H1 (cell line): ENCODE data around the gene PAX4. TPM values are rescaled to one million over a fixed set of nuclear protein-coding genes. Genes with fewer than 3 reads are reported as not detected.

Experiments
- BACH1 ChIP-seq: IDR thresholded peaks from 2 replicates; pipeline ENCODE4 v1.6.1; 2012; ENCODE audit warnings: low read length, improper control_type of control experiment
- GTF2F1 ChIP-seq: IDR thresholded peaks from 2 replicates; pipeline ENCODE4 v1.6.1; 2012; ENCODE audit warnings: low read depth, low read length, improper control_type of control experiment, borderline replicate concordance
- polyA plus RNA-seq, 7 experiments: library from polyadenylated mRNA; depleted of rRNA in 3 of 7; stranded (reverse) in 5 of 7; unstranded in 2 of 7; fragments of >200 nt in 5 of 7; fragments of 200-250 nt in 2 of 7; gene quantifications; 1 replicate in 5 of 7; 2 replicates in 1 of 7; 4 replicates in 1 of 7; pipeline versions ENCODE4 v1.2.1 to v1.2.3, GENCODE V29; 2011 to 2013; ENCODE audit warnings: missing spikeins in 2 of 7, mixed read lengths in 2 of 7
- total RNA-seq: library from RNA; stranded (reverse); fragmentation: NEBNext Ultra II Directional; extraction: Animal tissue kit (Norgen Biotek cat#: 25700); gene quantifications from 2 replicates; pipeline ENCODE4 v1.2.1, GENCODE V29; 2021
- TF ChIP-seq, protein P1 (sequence below): IDR thresholded peaks from 2 replicates; pipeline ENCODE4 v1.6.1; 2011; ENCODE audit warnings: low read depth, mild to moderate bottlenecking, low read length; ENCODE audit not compliant: insufficient read depth

Gene PAX4
- total and polyA plus RNA-seq, 2 of the 8 experiments (the other 6 are each of a cell fraction or from before 2014, with no cell fraction given): 0.20 TPM; not detected in 1

- TF ChIP-seq, protein P1, sequence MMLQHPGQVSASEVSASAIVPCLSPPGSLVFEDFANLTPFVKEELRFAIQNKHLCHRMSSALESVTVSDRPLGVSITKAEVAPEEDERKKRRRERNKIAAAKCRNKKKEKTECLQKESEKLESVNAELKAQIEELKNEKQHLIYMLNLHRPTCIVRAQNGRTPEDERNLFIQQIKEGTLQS: no peak
- TF ChIP-seq GTF2F1 (no peak), BACH1 (no peak)
Measured at GRCh38 chr7:127612263-127612662, 5.7 kb downstream of the PAX4 start (continued).
